GM21447 (cell line): Measurements from ENCODE around the gene ELAVL3.
A peak's percentile ranks its signal among the peaks of the same experiment; 100 is the strongest.
"Not testable (repeated sequence)": the region's sequence is repeated elsewhere in the genome, so short reads cannot be mapped to it uniquely, and the experiment has no call there.

Experiments
- ATAC-seq: cut with Tn5 transposase; IDR thresholded peaks from one replicate; pipeline ENCODE4 v1.9.1; 2021; ENCODE audit not compliant: unreplicated experiment

Gene ELAVL3

DNA sequence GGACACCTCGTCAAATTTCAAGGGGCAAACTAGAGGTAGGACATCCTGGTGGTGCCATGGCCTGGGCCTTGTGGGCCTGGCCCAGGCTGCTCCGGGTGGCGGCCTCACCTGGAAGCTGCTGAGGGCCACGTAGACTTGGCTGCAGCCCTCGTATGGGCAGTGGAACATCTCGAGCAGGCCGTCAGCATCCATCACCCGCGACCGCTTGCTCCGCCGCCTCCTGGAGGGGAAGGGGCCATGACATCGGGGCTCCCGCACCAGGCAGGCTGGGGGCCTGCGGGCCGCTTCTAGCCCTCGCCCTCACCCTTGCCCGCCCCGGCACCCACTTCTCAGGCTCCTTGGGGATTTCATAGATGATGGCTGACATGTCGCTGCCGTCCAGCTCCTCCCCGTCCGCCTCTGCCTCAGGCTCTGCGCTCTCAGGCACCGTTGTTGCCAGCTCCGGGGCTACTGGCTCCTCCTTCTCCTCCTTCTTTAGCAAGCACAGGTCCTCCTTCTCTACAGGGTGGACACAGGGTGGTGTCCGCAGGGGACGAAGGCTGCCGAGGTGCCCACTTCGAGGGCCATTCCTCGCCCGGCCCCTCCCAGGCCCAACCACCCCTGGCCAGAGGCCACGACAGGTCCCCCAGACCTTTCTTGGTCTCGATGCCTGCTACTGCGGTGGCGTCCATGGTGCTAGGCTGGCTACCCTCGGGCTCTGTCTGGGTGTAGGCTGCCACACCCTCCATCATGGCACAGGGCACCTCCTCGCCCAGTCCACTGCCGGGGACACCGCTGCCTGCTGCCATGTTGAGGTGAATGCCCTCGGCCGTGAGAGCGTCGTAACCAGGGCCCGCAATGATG lies 6.0 kb upstream of the ELAVL3 start:
- no peak for ATAC-seq

DNA sequence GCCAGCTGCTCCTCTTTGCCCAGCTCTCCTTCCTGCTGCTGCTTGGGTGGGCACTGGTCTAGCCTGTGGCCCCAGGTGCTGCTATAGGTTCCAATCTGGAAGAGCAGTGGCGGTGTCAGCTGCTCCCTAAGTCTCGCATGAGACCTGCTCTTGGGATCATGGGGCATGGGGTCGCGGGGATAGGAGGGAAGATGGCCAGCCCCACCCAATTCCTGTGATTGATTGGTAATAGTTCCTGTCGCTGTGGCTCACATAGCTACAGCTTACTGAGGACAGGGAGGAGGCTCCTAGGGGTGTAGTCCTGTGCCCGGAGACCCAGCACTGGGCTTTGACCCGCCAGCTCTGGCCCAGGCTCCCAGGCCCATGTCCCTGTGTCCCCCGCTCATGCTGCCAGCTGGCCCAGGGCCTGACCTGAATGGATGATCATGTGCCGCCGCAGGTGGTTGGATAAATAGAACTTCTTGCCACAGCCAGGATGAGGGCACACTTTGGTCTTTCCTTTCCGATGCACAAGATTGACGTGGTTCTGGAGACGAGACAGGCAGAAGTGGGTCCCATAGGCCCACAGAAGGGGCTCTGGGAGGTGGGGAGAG lies 4.5 kb upstream of the ELAVL3 start:
- ATAC-seq, result no peak

DNA sequence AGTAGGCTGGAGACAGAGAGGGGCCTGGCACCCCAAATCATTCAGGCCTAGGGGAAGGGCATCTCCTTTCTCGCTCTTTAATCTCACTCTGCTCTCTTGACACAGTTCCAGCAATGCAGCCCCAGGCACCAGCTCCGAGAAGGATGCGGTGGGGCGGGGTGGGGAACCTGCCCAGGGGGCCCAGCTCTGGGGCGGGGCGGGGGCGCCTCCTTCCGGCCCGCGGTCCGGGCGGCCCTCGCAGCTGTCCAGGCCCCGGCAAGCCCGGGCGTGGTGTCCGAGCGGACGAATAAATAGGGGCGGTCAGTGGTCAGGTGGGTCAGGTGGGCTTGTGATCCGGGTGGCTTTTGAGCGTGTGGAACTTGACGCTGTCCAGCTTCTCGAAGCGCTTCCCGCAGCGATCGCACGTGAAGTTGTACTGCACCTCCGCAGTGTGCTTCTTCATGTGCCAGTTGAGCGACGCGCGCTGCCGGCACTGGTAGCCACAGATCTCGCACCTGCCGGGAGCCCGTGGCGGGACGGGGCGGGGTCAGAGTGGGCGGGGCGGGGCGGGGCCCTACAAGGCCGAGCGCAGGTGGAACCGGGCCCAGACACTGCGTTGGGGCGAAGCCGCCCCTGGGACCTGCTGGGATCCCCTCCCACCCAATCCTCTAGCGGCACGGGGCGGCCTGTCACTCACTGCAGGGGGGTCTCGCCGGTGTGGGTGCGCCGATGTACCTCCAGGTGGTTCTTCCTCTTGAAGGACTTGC lies 2.7 kb upstream of the ELAVL3 start:
- ATAC-seq, result no peak

DNA sequence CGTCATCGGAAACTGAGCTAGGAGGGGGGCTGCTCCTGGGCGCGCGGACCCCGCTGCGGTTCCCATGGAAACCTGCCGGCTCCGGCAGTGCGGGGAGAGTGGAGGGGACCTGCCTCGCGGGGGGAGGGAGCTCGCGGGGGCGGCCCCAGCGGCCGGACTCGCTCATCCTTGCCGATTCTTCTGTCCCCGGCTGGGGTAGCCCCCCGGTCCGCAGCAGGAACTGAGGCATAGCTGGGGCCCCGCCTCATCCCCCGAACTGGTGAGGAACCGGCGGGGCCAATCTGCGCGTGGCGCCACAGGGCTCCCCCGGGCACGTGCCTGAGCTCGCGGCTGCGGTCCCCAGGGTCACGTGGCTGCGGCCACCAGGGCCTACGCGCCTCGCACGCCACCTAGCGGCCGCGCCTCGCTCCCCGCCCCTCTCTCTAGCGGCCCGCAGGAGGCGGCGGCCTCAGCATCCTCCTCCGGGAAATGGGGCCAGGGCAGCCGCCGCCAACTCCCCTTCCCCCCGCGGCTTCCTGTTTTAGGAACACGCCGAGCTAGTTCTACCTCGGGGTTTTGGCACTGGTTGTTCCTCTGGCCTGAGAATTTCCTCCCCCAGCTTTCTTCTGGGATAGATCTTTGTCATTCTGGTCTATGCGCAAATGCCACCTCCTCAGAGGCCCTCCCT lies 1.7 kb upstream of the ELAVL3 start:
- ATAC-seq, result peak; percentile 68

DNA sequence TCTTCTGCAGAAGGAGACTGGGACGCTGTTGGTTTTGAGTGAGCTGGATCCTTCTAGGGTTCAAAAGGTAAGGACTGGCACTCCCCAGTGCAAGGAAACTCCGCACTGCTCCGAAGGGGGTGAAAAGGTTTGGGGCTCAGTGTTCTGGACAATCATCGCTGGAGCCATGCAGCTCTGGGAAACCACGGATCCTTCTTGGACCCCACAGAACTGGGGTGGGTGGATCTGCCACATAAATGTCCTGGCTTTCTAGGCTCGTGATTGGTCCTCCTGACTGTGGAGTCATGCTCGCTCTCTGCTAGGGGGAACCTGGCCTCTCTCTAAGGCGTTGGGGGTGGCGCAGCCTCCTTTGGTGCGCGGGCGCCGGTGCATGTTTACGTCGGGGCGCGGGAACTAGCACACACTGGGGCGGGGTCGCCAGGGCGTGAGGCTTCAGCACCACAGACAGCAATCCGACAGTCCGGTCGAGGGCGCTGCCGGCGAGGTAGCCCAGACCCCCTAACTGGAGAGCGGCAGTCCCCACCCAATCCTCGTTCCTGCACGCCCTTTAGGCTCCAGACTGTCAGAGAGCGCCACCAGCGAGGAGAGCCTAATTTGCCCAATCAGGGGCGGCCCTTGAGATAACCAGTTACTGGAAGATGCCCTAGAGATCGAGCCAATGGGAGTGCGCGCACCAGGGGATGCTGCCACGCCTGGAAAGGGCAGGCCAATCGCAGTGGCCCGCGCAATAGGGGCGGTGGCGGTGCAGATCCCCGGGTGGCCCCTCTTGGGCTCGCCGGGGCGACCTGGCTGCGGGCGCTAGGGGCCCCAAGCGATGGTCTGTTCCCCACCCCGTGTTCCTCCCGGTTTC lies 913 bp upstream of the ELAVL3 start:
- peak; percentile 62 for ATAC-seq

DNA sequence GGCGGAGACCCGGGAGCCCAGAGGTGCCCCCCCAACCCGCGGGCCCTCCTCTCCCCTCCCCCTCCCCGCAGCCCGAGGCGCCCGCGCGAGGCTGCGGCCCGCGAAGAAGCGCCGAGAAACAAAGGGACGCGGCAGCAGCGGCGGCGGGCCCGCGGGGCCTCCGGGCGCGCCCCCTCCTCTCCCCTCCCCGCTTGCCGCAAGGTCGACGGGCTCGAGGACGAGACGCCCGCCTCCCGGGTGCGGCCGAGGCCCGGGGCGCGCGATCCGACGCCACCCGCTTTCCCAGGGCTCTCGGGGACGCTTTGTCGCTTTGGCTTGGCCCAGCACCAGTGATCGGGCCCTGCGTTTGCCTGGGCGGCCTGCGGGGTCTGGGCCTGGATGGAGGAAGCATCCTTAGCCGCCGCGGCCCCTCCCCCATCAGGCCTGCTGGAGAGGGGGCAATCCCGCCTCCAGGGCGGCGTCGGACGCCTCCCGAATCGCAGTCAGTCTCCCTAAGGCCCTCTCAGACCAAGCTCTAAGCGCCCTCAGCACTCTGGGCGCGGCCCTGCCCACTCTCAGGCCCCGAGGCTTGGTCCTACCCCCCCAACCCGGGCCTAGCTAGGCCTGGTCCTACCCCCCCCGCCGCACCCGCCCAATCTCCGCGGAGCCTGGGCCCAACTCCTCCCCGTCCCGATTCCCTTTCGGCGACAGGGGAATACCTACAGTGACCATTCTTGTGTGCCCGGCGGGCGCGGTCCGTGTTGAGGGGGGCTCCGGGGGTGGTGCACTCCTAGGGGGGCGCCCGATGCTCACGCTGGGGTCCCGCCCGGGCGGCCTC lies 740 bp downstream of the ELAVL3 start:
- ATAC-seq, result no peak

DNA sequence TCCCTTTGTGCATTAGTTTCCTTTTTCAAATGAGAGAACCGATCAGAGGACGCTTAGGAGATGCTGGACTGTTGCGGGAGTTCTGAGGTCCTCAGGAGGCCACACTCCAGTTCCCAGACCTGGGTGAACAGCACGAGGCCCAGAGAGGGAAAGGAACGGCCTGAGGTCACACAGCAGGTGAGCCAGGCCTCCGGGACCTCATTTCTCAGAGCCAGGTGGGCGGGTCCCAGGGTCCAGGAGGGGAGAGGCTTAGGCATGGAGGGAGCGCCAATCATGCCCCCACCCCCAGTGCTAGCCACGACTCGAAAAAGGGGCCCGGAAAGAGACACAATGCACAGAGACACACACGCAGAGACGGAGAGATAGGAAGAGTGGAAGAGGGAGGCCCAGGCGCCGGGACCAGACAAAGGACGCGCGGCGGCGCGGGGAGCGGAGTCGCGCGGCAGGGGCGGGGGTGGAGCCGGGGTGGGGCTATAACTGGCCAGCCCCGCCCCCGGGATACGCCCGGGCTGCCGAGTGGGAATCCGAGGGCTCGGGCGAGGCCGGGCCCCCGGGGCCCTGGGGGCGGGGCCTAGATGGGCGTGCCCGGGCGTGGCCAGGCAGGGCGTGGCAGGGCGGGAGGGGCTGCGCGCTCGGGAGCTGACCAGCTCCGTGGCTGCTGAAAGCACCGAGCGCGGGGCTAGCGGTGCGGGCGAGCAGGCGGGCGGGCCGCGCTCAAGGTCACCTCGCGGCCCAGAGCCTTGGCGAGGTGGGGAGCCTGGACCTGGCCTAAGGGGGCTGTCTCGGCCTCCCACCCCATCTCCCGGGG lies 1.6 kb downstream of the ELAVL3 start:
- ATAC-seq, result no peak

DNA sequence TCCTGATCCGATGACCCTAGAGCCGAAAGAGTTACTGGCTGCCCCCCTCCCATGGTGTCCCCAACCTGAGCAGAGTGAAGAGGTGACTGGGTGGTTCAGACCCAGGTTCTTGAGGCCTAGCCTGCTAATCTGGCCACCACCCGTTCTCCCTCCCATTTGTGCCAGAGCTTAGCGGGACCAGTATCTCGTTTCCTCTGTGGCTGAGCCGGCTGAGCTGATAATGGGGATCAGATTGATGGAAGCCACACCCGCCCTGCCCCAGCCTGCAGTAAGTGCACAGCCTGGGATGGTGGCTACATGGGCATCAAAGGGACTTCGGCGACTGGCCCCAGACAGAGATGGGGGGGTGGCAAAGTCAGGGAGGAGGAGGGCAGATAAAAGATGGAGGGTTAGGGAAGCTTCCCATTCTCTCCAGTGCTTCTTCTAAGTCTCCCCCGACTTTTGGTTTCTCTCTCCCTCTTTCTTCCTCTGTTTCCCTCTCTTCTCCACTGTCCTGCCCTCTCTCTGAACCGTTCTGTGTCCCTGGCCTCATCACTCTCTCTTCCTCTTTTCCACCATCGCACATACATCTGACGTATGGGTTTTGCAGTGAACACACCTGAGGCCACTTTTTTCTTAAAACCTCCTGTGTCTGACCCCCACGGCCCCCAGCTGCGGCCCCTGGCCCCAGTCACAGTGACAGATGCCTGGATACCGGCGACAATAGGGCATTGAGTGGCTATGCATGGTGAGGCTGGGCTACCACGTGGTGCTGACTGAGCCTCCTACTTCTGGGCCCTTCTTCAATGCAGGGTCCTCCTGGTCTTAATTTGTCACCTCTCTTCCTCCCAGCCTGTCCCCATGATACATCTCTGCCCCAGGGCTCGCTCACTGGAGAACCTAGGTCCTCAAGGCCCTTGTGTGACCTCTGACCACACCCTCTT lies 2.4 kb downstream of the ELAVL3 start:
- no peak for ATAC-seq

DNA sequence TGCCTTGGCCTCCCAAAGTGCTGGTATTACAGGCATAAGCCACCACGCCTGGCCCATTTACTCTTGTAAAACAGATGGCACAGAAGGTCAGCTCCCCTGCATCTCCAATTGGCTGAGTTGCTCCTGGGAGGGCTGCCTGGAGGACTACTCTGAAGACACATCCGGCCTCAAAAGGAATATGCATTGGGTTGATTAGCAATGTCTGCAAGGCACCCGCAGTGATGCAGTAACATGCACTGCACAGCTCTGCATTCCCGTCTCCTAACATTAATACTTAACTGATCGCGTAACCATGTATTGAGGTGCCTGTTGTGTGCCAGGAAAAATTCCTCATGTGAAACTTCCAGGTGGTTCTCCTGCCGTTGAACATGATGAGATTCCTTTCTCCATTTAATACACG lies 5.0 kb downstream of the ELAVL3 start:
- no peak for ATAC-seq

DNA sequence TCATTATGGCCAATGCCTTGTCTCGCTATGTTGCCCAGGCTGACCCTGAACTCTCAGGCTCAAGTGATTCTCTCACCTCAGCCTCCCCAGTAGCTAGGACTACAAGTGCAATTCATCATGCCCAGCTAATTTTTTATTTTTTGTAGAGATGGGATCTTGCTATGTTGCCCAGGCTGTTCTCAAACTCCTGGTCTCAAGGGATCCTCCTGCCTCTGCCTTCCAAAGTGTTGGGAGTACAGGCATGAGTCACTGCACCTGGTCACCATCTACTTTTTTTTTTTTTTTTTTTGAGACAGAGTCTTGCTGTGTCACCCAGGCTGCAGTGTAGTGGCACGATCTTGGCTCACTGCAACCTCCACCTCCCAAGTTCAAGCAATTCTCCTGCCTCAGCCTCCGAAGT lies 5.5 kb downstream of the ELAVL3 start:
- not testable (repeated sequence) for ATAC-seq

DNA sequence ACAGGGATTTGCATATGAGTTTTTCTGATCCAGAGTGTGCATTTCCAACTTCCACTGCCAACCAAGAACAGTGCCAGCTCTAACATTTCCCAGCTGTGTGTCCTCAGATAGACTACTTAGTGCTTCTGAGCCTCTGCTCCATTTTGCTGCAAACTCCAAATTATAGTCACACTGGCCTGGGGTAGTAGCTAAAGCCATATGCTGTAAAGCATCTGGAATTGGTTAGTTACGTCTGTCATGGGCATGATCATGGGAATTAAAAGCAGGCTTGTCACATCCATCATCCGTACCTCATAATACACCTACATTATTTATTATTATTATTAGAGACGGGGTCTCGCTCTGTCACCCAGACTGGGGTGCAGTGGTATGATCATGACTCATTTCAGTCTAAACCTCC lies 7.1 kb downstream of the ELAVL3 start:
- ATAC-seq, result no peak

DNA sequence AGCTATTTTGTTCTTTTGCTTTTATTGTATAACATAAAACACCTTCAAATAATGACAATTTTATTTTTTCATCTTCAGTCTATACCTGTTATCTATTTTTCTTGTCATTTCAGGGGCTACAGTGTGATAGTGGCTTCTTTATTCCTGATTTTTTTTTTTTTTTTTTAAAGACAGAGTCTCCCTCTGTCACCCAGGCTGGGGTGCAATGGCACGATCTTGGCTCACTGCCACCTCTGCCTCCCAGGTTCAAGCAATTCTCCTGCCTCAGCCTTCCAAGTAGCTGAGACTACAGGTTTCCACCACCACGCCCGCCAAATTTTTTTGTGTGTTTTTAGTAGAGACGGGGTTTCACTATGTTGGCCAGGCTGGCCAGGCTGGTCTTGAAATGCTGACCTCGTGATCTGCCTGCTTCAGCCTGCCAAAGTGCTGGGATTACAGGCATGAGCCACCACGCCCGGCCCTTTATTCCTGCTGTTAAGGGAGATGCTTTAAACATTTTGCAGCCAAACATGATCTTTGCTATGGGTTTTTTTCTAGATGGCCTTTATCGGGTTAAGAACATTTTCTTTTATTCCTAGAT lies 12.5 kb downstream of the ELAVL3 start:
- ATAC-seq, result not testable (repeated sequence)

DNA sequence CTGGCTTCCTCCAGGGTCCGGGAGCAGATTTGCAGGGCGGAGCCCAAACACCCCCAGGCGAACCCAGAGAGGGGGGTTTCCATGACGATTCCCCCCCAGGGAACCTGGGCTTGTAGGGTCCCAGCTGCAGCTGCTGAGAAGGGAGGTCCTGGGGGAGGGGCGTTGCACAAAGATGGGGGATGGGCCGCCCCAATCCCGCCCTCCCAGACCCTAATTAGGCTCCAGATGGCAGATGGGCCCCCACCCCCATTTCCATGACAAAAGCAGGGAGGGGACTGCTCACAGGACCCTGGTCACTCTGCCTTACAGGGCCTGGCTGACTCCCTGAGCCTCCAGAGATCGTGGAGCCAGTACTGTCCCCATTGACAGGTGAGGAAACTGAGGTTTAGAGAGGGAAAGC lies 15.2 kb downstream of the ELAVL3 start:
- ATAC-seq, result no peak

DNA sequence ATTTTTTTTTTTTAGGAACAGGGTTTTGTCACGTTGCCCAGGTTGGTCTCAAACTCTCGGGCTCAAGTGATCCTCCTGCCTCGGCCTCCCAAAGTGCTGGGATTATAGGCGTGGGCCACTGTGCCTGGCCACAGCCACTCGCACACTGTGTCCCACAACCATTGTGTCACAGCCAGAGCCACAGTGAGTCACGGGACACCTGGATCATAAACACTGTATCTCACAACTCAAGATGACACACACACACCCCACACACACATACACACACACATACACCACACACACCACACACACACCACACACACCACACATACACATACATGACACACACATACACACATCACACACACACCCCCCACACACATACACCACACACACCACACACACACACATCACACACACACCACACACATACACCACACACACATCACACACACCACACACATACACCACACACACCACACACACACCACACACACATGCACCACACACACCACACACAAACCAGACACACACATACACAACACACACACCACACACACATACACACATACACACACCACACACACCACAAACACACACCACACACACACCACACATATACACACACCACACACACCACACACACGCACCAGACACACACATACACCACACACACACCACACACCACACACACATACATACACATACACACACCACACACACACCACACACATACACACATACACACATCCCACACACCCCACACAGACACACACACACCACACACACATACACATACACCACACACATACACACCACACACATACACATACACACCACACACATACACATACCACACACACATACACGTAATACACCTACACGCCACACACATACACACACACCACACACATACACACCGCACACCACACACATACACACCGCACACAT lies 16.2 kb downstream of the ELAVL3 start:
- no peak for ATAC-seq

DNA sequence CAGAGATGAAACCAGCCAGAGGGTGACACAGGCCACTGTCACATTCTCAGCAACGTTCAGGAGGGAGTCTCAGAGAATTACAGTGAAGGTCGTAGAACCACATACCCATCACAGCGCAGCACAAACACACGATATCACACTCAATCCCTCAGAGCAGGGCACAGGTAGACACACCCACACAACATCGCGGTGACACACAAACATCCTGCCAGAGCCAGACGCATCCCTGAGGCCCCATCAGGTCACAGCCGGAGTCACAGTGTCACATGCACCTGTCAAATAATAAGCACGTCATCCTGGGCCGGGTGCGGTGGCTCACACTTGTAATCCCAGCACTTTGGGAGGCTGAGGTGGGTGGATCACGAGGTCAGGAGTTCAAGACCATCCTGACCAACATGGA lies 17.5 kb downstream of the ELAVL3 start:
- no peak for ATAC-seq

DNA sequence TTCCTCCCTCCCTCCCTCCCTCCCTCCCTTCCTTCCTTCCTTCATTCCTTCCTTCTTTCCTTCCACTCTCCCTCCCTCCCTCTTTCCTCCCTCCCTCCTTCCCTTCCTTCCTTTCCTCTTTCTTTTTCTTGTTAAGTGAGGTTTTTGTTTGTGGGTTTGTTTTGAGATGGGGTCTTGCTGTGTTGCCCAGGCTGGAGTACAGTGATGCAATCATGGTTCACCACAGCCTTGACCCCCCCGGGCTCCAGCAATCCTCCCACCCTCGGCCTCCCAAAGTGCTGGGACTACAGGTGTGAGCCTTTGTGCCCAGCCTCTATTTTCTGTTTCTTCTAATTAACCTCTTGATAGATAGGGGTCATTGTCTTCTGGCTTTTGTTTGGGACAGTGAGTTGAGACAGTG lies 19.4 kb downstream of the ELAVL3 start:
- no peak for ATAC-seq
